Lower leg skin (tissue), 3 donors: ENCODE results near the gene PEX5L.

Experiments used
- CTCF ChIP-seq, 3 donors: fragments of 450-650 bp; IDR thresholded peaks; one replicate each; pipeline ENCODE4 v1.5.1; 2016; ENCODE audit warnings: antibody characterized with exemption in 3 of 3, mild to moderate bottlenecking in 3 of 3, moderate library complexity in 2 of 3
- POLR2A ChIP-seq, 2 donors: fragments of 450-650 bp; IDR thresholded peaks; one replicate each; pipeline ENCODE4 v1.6.1; 2016 to 2017; ENCODE audit warnings: antibody characterized with exemption in 2 of 2, mild to moderate bottlenecking in 1 of 2, moderate library complexity in 1 of 2

DNA sequence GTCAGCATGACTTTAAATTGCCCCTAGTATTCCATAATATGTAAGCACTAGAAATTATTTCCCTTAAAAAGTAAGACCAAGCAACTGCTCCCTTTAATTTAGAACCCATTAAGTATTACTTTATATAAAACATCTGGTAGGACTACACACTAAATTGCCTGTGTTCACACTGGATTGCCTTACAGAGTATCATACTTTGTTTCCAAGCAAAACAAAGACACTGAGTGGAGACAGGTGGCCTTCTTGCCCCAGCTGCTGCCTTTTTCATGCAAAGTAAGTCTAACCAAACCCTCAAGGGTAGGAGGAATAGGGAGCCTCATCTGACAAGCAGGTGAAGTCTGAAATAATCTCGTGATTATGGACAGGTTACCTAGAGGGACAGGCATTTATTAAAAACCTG lies 87.3 kb downstream of the PEX5L start:
- no peak for TF ChIP-seq CTCF (IDR thresholded peaks at IDR 0.05)
- TF ChIP-seq POLR2A (IDR thresholded peaks at IDR 0.05) = no peak
